Endothelial cell of umbilical vein (primary cell): ENCODE data around the gene POLR2H. TPM values are rescaled to one million over a fixed set of nuclear protein-coding genes. Genes with fewer than 3 reads are reported as not detected.

ENCODE experiments used
- Bru-seq: library from RNA; stranded (reverse); fragments of 400-500 nt; gene quantifications from one replicate; lab custom pipeline; 2021; lab: Mats Ljungman, UMichigan
- BruChase-seq, 2 experiments: library from RNA; stranded (reverse); fragments of 400-500 nt; gene quantifications; one replicate each; lab custom pipeline; 2021; lab: Mats Ljungman, UMichigan
- BruUV-seq: library from RNA; stranded (reverse); fragments of 400-500 nt; replicated peaks from 2 replicates; lab custom pipeline; 2021; lab: Mats Ljungman, UMichigan
- CTCF ChIA-PET: fragments of 300-600, 350-600 bp; sonication (Branson Sonifier 250); formaldehyde crosslinking; loops from one replicate; lab custom pipeline; 2021; ENCODE audit warnings: antibody characterized with exemption, inconsistent platforms; lab: Charles Lee
- POLR2A ChIA-PET: fragments of 300-600, 350-600 bp; sonication (Branson Sonifier 250); formaldehyde crosslinking; loops from one replicate; lab custom pipeline; 2021; ENCODE audit warnings: antibody characterized with exemption, inconsistent platforms; lab: Charles Lee
- DNase-seq: peaks from one replicate; pipeline ENCODE4 v3.0.0-alpha.2; 2011; ENCODE audit warnings: low read depth, low spot score
- FAIRE-seq: peaks from 2 replicates; lab custom pipeline; 2011; peaks lifted over from hg19 to GRCh38; lab: Jason Lieb, UNC
- H2AFZ ChIP-seq: 2 replicates; pipeline ENCODE4 v1.6.0; 2012; ENCODE audit warnings: low read depth, low read length, control low read depth, inconsistent platforms
- H3K27ac ChIP-seq: 2 replicates; pipeline ENCODE4 v1.5.1; 2011; ENCODE audit warnings: low read depth, mild to moderate bottlenecking, control low read depth, low read length, moderate library complexity; ENCODE audit not compliant: insufficient read depth
- H3K27me3 ChIP-seq, 2 experiments: 2 replicates each; pipeline versions ENCODE4 v1.6.0 to v1.6.1; 2011; ENCODE audit warnings: low read length in 2 of 2, mixed read lengths in 1 of 2; ENCODE audit not compliant: control insufficient read depth in 2 of 2, insufficient read depth in 2 of 2
- H3K36me3 ChIP-seq, 2 experiments: 2 replicates in 1 of 2; 3 replicates in 1 of 2; pipeline ENCODE4 v1.5.1; 2011; ENCODE audit warnings: low read length in 2 of 2, mild to moderate bottlenecking in 1 of 2, moderate library complexity in 1 of 2; ENCODE audit not compliant: control insufficient read depth in 2 of 2, insufficient read depth in 2 of 2; ENCODE audit errors: extremely low read depth in 1 of 2
- H3K4me1 ChIP-seq: 3 replicates; pipeline ENCODE4 v1.5.1; 2011; ENCODE audit warnings: mild to moderate bottlenecking, low read length; ENCODE audit not compliant: control insufficient read depth, insufficient read depth; ENCODE audit errors: extremely low read depth
- H3K4me2 ChIP-seq: 2 replicates; pipeline ENCODE4 v1.6.1; 2011; ENCODE audit warnings: low read length, control low read depth, mixed read lengths; ENCODE audit not compliant: insufficient read depth
- H3K4me3 ChIP-seq, 3 experiments: fragments of 200-600 bp in 1 of 3; sonication (generic), shearing (Covaris generic) in 1 of 3; replicated peaks in 1 of 3; 2 replicates each; pipeline ENCODE4 v1.5.1; 2011 to 2016; ENCODE audit warnings: control low read depth in 3 of 3, low read length in 3 of 3, mild to moderate bottlenecking in 2 of 3, inconsistent platforms in 1 of 3, low read depth in 1 of 3, moderate library complexity in 1 of 3; ENCODE audit not compliant: insufficient read depth in 1 of 3
- H3K79me2 ChIP-seq: 2 replicates; pipeline ENCODE4 v1.6.0; 2012; ENCODE audit warnings: low read length, inconsistent platforms; ENCODE audit not compliant: control insufficient read depth, insufficient read depth
- H3K9ac ChIP-seq: replicated peaks from 2 replicates; pipeline ENCODE3; 2011; ENCODE audit warnings: low read length, control low read depth; ENCODE audit not compliant: insufficient read depth; ENCODE audit errors: extremely low read depth
- H3K9me1 ChIP-seq: replicated peaks from 3 replicates; pipeline ENCODE4 v1.6.0; 2011; ENCODE audit warnings: mild to moderate bottlenecking, low read length; ENCODE audit not compliant: control insufficient read depth, insufficient read depth; ENCODE audit errors: extremely low read depth
- H3K9me3 ChIP-seq: replicated peaks from 2 replicates; pipeline ENCODE4 v1.5.1; 2012; ENCODE audit warnings: low read length, inconsistent platforms; ENCODE audit not compliant: control insufficient read depth, insufficient read depth
- H4K20me1 ChIP-seq: replicated peaks from 2 replicates; pipeline ENCODE3; 2011; ENCODE audit warnings: mild to moderate bottlenecking, low read length; ENCODE audit not compliant: control insufficient read depth, insufficient read depth; ENCODE audit errors: extremely low read depth
- CTCF ChIP-seq, 2 donors: IDR thresholded peaks; 1 replicate in 1 of 2; 2 replicates in 1 of 2; pipeline ENCODE4 v1.5.1; 2011; ENCODE audit warnings: low read length in 2 of 2, mild to moderate bottlenecking in 2 of 2, moderate library complexity in 2 of 2, control low read depth in 1 of 2, inconsistent platforms in 1 of 2, low read depth in 1 of 2; ENCODE audit not compliant: insufficient read depth in 1 of 2; ENCODE audit errors: extremely low read depth in 1 of 2
- EZH2 ChIP-seq: IDR thresholded peaks from 2 replicates; pipeline ENCODE4 v1.6.1; 2012; ENCODE audit warnings: borderline replicate concordance, low read depth, mild to moderate bottlenecking, moderate library complexity, low read length, inconsistent platforms; ENCODE audit not compliant: severe bottlenecking
- FOS ChIP-seq: IDR thresholded peaks from 2 replicates; pipeline ENCODE4 v1.6.1; 2011; ENCODE audit warnings: mild to moderate bottlenecking, low read length, moderate library complexity, borderline replicate concordance; ENCODE audit not compliant: insufficient read depth
- GATA2 ChIP-seq: IDR thresholded peaks from 2 replicates; pipeline ENCODE4 v1.7.0; 2011; ENCODE audit warnings: low read depth, mild to moderate bottlenecking, moderate library complexity, mixed read lengths, low read length; ENCODE audit not compliant: insufficient read length, insufficient read depth
- JUN ChIP-seq: IDR thresholded peaks from 2 replicates; pipeline ENCODE4 v1.6.1; 2011; ENCODE audit warnings: borderline replicate concordance, low read depth; ENCODE audit not compliant: insufficient read length, insufficient read depth
- MAX ChIP-seq: IDR thresholded peaks from 2 replicates; pipeline ENCODE4 v1.6.1; 2011; ENCODE audit not compliant: insufficient read depth, insufficient read length
- MYC ChIP-seq: IDR thresholded peaks from one replicate; pipeline ENCODE4 v1.6.1; 2011; ENCODE audit warnings: mild to moderate bottlenecking, low read depth, low read length
- POLR2A ChIP-seq: IDR thresholded peaks from 2 replicates; pipeline ENCODE4 v1.6.1; 2012; ENCODE audit warnings: low read depth, mild to moderate bottlenecking, control low read depth, low read length
- POLR2AphosphoS5 ChIP-seq: IDR thresholded peaks from 2 replicates; pipeline ENCODE4 v1.6.1; 2012; ENCODE audit warnings: low read depth, mild to moderate bottlenecking, control low read depth, low read length, moderate library complexity; ENCODE audit not compliant: insufficient read depth
- dilution Hi-C: fragments of 300-500 bp; cut with MboI; formaldehyde crosslinking; loops from one replicate; pipeline ENCODE4 v1.15.0; 2019; ENCODE audit warnings: low sequenced_read_pairs; ENCODE audit not compliant: extremely low pct_ligation_motif_present
- intact Hi-C: fragments of 100-400 bp; cut with micrococcal nuclease; formaldehyde crosslinking; loops from one replicate; pipeline ENCODE4 v1.10.0; 2022
- long read RNA-seq: library from polyadenylated mRNA; stranded (forward); transcript quantifications from one replicate; pipeline ENCODE4 v2.0.0, GENCODE V29; 2021
- polyA minus RNA-seq, 3 experiments: library from RNA; depleted of rRNA, polyadenylated mRNA; stranded (reverse); fragments of >200 nt; gene quantifications; 1 replicate in 1 of 3; 2 replicates in 2 of 3; pipeline ENCODE4 v1.2.3, GENCODE V29; 2011
- polyA plus RNA-seq, 4 experiments: library from polyadenylated mRNA; depleted of rRNA in 3 of 4; stranded (reverse) in 3 of 4; unstranded in 1 of 4; fragments of >200 nt; gene quantifications; 2 replicates each; pipeline versions ENCODE4 v1.2.1 to v1.2.3, GENCODE V29; 2011 to 2012; ENCODE audit warnings: missing spikeins in 1 of 4
- total RNA-seq: library from RNA; stranded (reverse); gene quantifications from 2 replicates; pipeline ENCODE4 v1.2.3, GENCODE V29; 2021

POLR2H gene
- total RNA-seq (80.5 and 89.0 TPM in 2 replicates), polyA plus RNA-seq (169 and 276 TPM in 2 replicates), polyA minus RNA-seq (64.5 and 78.7 TPM in 2 replicates), Bru-seq, nascent RNA (percentile 81 among the genes with signal in this experiment), BruChase-seq, experiment 1, labeled RNA remaining after a 6-hour chase (percentile 95 among the genes with signal in this experiment), BruChase-seq, experiment 2, labeled RNA remaining after a 2-hour chase (percentile 94 among the genes with signal in this experiment)
- 135 and 171 TPM in 2 replicates for polyA plus RNA-seq (2011; cell fraction: cytosol; rRNA removed)
- 245 and 329 TPM in 2 replicates for polyA plus RNA-seq (2011; cell fraction: nucleus; rRNA removed)
- 80.0 and 100 TPM in 2 replicates for polyA plus RNA-seq (2012)
- 81.4 TPM for polyA minus RNA-seq (2011; cell fraction: cytosol; rRNA and poly(A)+ RNA removed)
- 50.5 and 52.0 TPM in 2 replicates for polyA minus RNA-seq (2011; cell fraction: nucleus; rRNA and poly(A)+ RNA removed)
- long read RNA-seq, transcript POLR2H-202 (5 exons, 878 nt) = major isoform, 17 of 196 reads
- long read RNA-seq, transcript POLR2H-208 (6 exons, 1,802 nt) = minor isoform, 8 of 196 reads
- long read RNA-seq, partial matches to known transcripts = 157 of 196 reads
- long read RNA-seq, other reads (novel, unspliced or antisense) = 10 of 196 reads

DNA sequence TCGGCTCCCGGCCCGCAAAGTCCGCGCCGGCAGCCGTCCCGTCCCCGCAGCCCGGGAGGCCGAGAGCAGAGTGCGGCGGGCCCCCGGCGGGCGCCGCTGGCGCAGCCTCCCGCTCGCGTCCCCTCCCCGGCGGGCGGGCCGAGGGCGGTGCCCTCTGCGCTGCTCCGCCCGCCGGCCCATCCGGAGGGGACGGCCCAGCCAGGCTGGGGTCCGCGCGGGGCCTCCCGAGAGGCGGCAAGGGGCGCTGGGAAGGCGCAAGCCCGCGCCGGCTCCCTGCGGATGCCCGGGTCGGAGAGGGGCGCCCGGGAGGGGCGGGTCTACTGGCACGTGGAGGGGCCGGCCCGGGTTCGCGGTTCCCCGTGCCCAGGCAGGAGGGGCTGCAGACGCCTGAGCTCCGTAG is at the start of gene POLR2H, which contains the start of gene CLCN2:
Gene POLR2H, plus strand, starts transcription at position 179 of the 400 bp plus-strand sequence. CDS start 1,783 bp downstream, outside the sequence.
Gene CLCN2, minus strand, starts transcription at position 74 of the 400 bp plus-strand sequence. CDS start 126 bp downstream, outside the sequence.
- no TSS peak for BruUV-seq
- FAIRE-seq = peak; percentile 44
- H3K4me2 ChIP-seq = peak within 1 kb of the TSS; percentile 40

GRCh38 chr3:184314363-184314699 is 47.2 kb upstream of the POLR2H start, which contains the start of gene EIF4G1:
Gene EIF4G1, plus strand, starts transcription at chr3:184314606. Its CDS starts 1,191 bp downstream, at chr3:184315797.
- Histone ChIP-seq H3K27me3 (no peaks in the 10 kb centered on the region), H3K27ac (peak within 1 kb of the TSS; percentile 64), H3K36me3 (peaks cover 9 to 11% of the 10 kb centered on the region in 2 experiments), H4K20me1 (peaks cover 3% of the 10 kb centered on the region), H2AFZ (peak within 1 kb of the TSS; percentile 46), H3K9ac (peak within 1 kb of the TSS; percentile 82), H3K9me1 (no peaks in the 10 kb centered on the region), H3K4me2 (peak within 1 kb of the TSS; percentile 49), H3K4me3 (peak within 1 kb of the TSS; percentile 37 to 84 (median 59)), H3K79me2 (peaks cover 43% of the 10 kb centered on the region), H3K9me3 (no peaks in the 10 kb centered on the region), H3K4me1 (peaks cover 28% of the 10 kb centered on the region)
- peak; percentile 79 for TF ChIP-seq POLR2A
- TF ChIP-seq CTCF (IDR thresholded peaks at IDR 0.05; ENCODE audit: extremely low read depth in 1 of 2, insufficient read depth in 1 of 2, low read depth in 1 of 2, low read length in 2 of 2) = no peak
- no peak for TF ChIP-seq MYC
- no peak for TF ChIP-seq EZH2
- peak; percentile 96 for TF ChIP-seq MAX
- TF ChIP-seq GATA2 = no peak
- TF ChIP-seq JUN = no peak
- TF ChIP-seq FOS = no peak
- TF ChIP-seq POLR2AphosphoS5 = peak; percentile 89
- intact Hi-C loops (loop anchor here (1.0 to 5.0 kb wide), 2 partner anchors 15 to 137 kb away; partner anchors contain the start of gene PSMD2), dilution Hi-C loops (no loop called here)
- POLR2A ChIA-PET = no interaction called here
- CTCF ChIA-PET = no interaction called here
- FAIRE-seq (peak; percentile 89), DNase-seq (peak; percentile 94)
- no TSS peak for BruUV-seq

More for the DNA sequence above, at the start of gene POLR2H, which contains the start of gene CLCN2:
- H2AFZ ChIP-seq = peak within 1 kb of the TSS; percentile 32
- peak within 1 kb of the TSS; percentile 90 for H3K9ac ChIP-seq
- dilution Hi-C loops (no loop called here), intact Hi-C loops (no loop called here)
- H3K27ac ChIP-seq = peak within 1 kb of the TSS; percentile 86
- H3K27me3 ChIP-seq = no peaks in the 10 kb centered on the region
- H3K4me3 ChIP-seq = peak within 1 kb of the TSS; percentile 38 to 87 (median 59)
- H3K79me2 ChIP-seq = peaks cover 21% of the 10 kb centered on the region
- no peaks in the 10 kb centered on the region for H4K20me1 ChIP-seq
- H3K9me1 ChIP-seq = no peaks in the 10 kb centered on the region
- CTCF ChIA-PET = interaction anchor here (0.8 to 2.9 kb wide), 12 partner anchors 8 to 179 kb away, joined by 3 to 17 read pairs (median 4); no protein-coding TSS in a partner anchor
- DNase-seq = peak; percentile 55
- H3K9me3 ChIP-seq = no peaks in the 10 kb centered on the region
- POLR2A ChIA-PET = interaction anchor here (0.8 kb wide), 1 partner anchor 46 kb away, joined by 3 read pairs; no protein-coding TSS in a partner anchor
- H3K36me3 ChIP-seq = peaks cover under 1 to 6% of the 10 kb centered on the region in 2 experiments
- TF ChIP-seq POLR2AphosphoS5 = peak; percentile 60
- no peak for TF ChIP-seq FOS
- peaks cover 14% of the 10 kb centered on the region for H3K4me1 ChIP-seq
